ENCODE measurements around the gene LYST. TPM values are rescaled to one million over a fixed set of nuclear protein-coding genes. Genes with fewer than 3 reads are reported as not detected.
A peak's percentile ranks its signal among the peaks of the same experiment; 100 is the strongest.

The LYST gene
- total RNA-seq, 1 donor from 2014 or later, result 106 TPM

GRCh38 chr1:235670157-235670776, 196.4 kb downstream of the LYST start:
- intact Hi-C loops (cut with micrococcal nuclease), result no loop called here
- no peak overlapping the region for H3K27ac Mint-ChIP-seq
- no peak overlapping the region for H3K4me3 Mint-ChIP-seq
- H3K4me1 Mint-ChIP-seq, result peaks cover 2% of the 10 kb centered on the region
- H3K9me3 Mint-ChIP-seq, result peaks cover 41% of the 10 kb centered on the region
- no peaks in the 10 kb centered on the region for H3K27me3 Mint-ChIP-seq
- peak; percentile 23 for DNase-seq
- peaks cover 77% of the 10 kb centered on the region for H3K36me3 Mint-ChIP-seq (ENCODE audit: low read depth)

- Mint-ChIP-seq H3K4me3 (no peak overlapping the region), H3K9me3 (peaks cover 35% of the 10 kb centered on the region), H3K36me3 (ENCODE audit: low read depth) (peaks cover 73% of the 10 kb centered on the region), H3K27me3 (no peaks in the 10 kb centered on the region), H3K27ac (no peak overlapping the region), H3K4me1 (no peaks in the 10 kb centered on the region)
- peak; percentile 14 for DNase-seq
- intact Hi-C loops (cut with micrococcal nuclease), result no loop called here
Observed at GRCh38 chr1:235669277-235669676, 197.4 kb downstream of the LYST start.

GRCh38 chr1:235663628-235664027, 203.1 kb downstream of the LYST start:
- Mint-ChIP-seq H3K36me3 (ENCODE audit: low read depth) (peaks cover 46% of the 10 kb centered on the region), H3K27ac (no peak overlapping the region), H3K9me3 (no peaks in the 10 kb centered on the region), H3K4me3 (no peak overlapping the region), H3K27me3 (no peaks in the 10 kb centered on the region), H3K4me1 (no peaks in the 10 kb centered on the region)
- intact Hi-C loops (cut with micrococcal nuclease), result no loop called here
- DNase-seq, result peak; percentile 29

GRCh38 chr1:235661568-235661967, 205.1 kb downstream of the LYST start:
- Mint-ChIP-seq H3K9me3 (no peaks in the 10 kb centered on the region), H3K4me1 (peaks cover 1% of the 10 kb centered on the region), H3K27ac (no peak overlapping the region), H3K36me3 (ENCODE audit: low read depth) (peaks cover 36% of the 10 kb centered on the region), H3K4me3 (no peak overlapping the region), H3K27me3 (no peaks in the 10 kb centered on the region)
- intact Hi-C loops (cut with micrococcal nuclease), result no loop called here
- DNase-seq, result no peak

DNA sequence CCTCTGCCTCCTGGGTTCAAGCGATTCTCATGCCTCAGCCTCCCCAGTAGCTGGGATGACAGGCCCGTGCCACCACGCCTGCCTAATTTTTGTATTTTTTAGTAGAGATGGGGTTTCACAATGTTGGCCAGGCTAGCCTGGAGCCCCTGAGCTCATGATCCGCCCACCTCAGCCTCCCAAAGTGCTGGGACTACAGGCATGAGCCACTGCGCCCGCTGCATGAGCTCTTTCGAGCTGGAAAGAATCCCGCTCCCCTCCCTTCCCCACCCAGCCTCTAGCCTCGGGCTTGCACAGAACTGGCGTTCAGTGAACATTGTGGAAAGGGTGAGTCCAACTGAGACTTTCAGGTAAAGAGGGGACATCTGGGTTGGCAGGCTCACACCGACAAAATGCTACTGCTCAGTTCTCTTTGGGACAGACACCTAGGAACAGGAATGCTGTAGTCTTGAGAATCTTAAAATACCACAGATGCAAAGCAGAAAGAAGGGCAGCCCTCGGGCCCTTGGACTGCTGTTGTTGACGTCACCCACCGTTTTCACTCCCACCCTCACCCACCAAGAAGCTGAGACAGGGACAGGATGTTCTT, 207.4 kb downstream of the LYST start:
- intact Hi-C loops (cut with micrococcal nuclease), result no loop called here
- no peak overlapping the region for H3K27ac Mint-ChIP-seq
- no peak overlapping the region for H3K4me3 Mint-ChIP-seq
- H3K9me3 Mint-ChIP-seq, result no peaks in the 10 kb centered on the region
- H3K27me3 Mint-ChIP-seq, result peaks cover 11% of the 10 kb centered on the region
- H3K36me3 Mint-ChIP-seq (ENCODE audit: low read depth), result peaks cover 31% of the 10 kb centered on the region
- peaks cover 1% of the 10 kb centered on the region for H3K4me1 Mint-ChIP-seq
- no peak for DNase-seq

- Mint-ChIP-seq H3K27ac (no peak overlapping the region), H3K27me3 (peaks cover 21% of the 10 kb centered on the region), H3K4me3 (no peak overlapping the region), H3K9me3 (no peaks in the 10 kb centered on the region), H3K36me3 (ENCODE audit: low read depth) (peaks cover 23% of the 10 kb centered on the region), H3K4me1 (peaks cover 1% of the 10 kb centered on the region)
- DNase-seq, result peak; percentile 18
- intact Hi-C loops (cut with micrococcal nuclease), result no loop called here
Observed at GRCh38 chr1:235657747-235658526, 208.8 kb downstream of the LYST start.

GRCh38 chr1:235657269-235657668, 209.4 kb downstream of the LYST start:
- H3K27ac Mint-ChIP-seq, result no peak overlapping the region
- H3K4me3 Mint-ChIP-seq, result no peak overlapping the region
- peaks cover 28% of the 10 kb centered on the region for H3K27me3 Mint-ChIP-seq
- H3K4me1 Mint-ChIP-seq, result peaks cover 1% of the 10 kb centered on the region
- peaks cover 19% of the 10 kb centered on the region for H3K36me3 Mint-ChIP-seq (ENCODE audit: low read depth)
- intact Hi-C loops (cut with micrococcal nuclease), result no loop called here
- peak; percentile 25 for DNase-seq
- H3K9me3 Mint-ChIP-seq, result no peaks in the 10 kb centered on the region

DNA sequence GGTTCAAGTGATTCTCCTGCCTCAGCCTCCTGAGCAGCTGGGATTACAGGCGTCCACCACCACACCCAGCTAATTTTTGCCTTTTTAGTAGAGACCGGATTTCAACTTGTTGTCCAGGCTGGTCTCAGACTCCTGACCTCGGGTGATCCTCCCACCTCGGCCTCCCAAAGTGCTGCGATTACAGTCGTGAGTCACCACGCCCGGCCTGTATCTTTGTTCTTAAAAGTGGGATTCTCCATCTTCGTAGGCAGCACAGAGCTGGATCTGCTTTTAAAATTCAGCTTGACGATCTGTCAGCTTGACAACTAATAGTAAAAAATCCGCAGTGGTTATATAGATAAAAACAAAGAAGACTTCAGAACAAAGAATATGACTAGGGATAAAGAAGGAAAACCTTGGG, 214.3 kb downstream of the LYST start:
- Mint-ChIP-seq H3K4me3 (no peak overlapping the region), H3K9me3 (peaks cover 3% of the 10 kb centered on the region), H3K27me3 (peaks cover 57% of the 10 kb centered on the region), H3K27ac (no peak overlapping the region), H3K4me1 (peaks cover 14% of the 10 kb centered on the region), H3K36me3 (ENCODE audit: low read depth) (peaks cover 19% of the 10 kb centered on the region)
- DNase-seq, result no peak
- intact Hi-C loops (cut with micrococcal nuclease), result no loop called here

DNA sequence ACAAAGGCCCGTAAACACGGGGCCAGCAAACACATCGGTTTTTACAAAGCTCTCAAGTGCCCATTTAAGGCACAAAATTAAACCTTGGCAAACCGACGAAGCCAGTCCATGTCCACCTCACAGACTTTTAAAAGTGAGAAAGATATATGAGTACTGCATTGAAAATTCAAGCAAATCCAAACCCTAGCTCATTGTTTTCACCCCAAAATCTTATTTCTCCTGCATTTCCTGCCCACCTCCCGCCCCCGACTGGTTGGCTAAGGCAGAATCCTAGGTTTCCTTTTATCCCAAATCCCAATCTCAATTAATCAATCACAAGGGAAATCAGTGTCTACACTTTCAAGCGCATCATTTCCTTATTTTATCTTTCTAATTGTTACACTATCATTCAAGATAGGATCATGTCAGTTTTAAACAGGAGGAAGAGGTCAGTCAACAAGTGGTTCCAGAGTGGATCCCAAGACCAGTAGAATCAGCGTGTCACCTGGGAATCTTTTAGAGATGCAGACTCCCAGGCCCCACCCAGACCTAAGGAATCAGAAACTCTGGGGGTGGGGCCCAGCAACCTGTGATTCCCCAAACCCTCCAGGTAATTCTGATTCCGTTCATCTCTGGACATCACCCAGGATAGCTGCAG, 215.4 kb downstream of the LYST start:
- peaks cover 3% of the 10 kb centered on the region for H3K9me3 Mint-ChIP-seq
- H3K27me3 Mint-ChIP-seq, result peaks cover 66% of the 10 kb centered on the region
- intact Hi-C loops (cut with micrococcal nuclease), result no loop called here
- DNase-seq, result no peak
- H3K4me3 Mint-ChIP-seq, result peak overlapping the region; percentile 75
- peaks cover 20% of the 10 kb centered on the region for H3K4me1 Mint-ChIP-seq
- peaks cover 23% of the 10 kb centered on the region for H3K36me3 Mint-ChIP-seq (ENCODE audit: low read depth)
- H3K27ac Mint-ChIP-seq, result peak overlapping the region; percentile 69

DNA sequence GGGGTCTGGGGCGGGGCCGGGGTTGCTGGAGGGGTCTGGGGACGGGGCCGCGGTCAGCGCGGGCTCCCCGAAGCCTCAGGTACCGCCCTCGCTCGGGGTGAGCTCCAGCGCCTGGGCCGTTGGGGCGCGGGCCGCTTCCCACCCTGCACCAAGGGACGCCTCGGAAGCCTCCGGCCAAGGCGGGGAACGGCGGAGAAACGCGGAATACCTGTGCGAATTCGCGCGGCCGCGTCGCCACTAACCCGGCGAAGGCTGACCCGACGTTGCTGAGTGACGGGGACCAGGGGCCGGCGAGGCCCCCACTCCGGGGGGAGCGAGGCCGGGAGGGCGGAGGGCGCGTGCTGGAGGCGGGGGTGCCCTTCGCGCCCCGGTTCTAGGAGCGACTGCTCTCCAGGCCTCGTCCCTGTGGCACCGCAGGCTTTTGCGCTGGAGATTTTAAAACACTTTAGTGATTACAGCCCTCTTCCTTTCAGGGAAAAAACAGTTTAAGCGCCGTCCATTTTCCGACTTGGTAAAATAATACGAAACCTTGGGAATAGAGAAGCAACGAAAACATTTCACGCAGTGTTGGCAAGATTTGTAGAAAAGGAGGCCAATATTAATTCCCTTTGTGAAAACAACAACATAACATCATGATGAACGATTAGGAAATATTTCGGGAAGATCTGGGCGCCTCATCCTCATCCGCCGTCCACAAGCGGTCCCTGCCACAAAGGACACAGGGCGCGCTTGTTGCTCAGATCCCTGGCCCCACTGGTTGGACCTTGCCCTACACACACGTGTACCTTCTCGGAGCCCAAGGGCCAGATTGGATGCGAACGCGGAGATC, 216.2 kb downstream of the LYST start:
- H3K27ac Mint-ChIP-seq, result peak overlapping the region; percentile 69
- H3K4me1 Mint-ChIP-seq, result peaks cover 26% of the 10 kb centered on the region
- peaks cover 69% of the 10 kb centered on the region for H3K27me3 Mint-ChIP-seq
- H3K9me3 Mint-ChIP-seq, result peaks cover 3% of the 10 kb centered on the region
- H3K4me3 Mint-ChIP-seq, result peak overlapping the region; percentile 75
- peak; percentile 69 for DNase-seq
- peaks cover 21% of the 10 kb centered on the region for H3K36me3 Mint-ChIP-seq (ENCODE audit: low read depth)
- intact Hi-C loops (cut with micrococcal nuclease), result no loop called here

DNA sequence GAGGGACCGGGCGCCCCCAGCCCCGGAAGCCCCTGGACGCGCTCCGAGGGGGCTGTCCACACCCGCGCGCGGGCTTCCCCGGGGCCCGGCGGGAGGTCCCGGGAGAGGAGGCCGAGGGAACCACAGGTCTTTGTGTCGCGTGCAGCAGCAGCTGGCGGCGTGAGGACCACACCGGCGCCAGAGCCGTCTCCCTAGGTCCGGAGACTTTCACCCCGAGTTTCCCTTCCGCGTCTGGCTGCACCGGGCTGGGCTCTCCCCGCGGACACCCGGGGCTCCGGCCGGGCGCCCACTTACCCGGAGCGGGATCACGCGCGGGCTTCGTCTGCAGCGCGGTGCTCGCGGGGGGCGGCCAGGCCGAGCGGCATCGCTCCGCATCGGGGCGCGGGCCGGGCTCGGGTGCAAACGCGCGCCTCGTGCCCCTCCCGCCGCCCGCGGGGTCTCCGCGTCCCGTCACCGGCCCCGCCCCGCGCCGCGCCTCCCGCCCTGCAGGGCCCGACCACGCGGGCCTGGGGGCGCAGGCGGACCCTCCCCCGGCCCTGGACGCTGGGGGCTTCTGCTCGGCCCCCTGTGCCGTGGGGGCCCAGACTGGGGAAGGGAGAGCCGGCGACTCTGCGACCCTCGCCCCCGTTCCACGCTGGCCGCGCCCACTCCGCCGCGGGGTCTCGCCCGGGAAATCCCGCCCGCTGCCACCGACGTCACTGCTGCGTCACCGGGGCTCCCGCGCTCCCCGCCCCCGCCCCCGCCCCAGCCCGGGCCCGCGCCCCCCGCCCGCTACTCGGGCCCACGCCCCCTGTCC, 217.1 kb downstream of the LYST start, which contains the start of gene GNG4:
GNG4 (minus strand) TSS at position 417 of the 796 bp plus-strand sequence. CDS start 65,946 bp downstream, outside the sequence.
- intact Hi-C loops (cut with micrococcal nuclease), result no loop called here
- Mint-ChIP-seq H3K27ac (peak within 1 kb of the TSS; percentile 88), H3K4me3 (peak within 1 kb of the TSS; percentile 96), H3K4me1 (peaks cover 32% of the 10 kb centered on the region), H3K9me3 (peaks cover 3% of the 10 kb centered on the region), H3K36me3 (ENCODE audit: low read depth) (peaks cover 25% of the 10 kb centered on the region), H3K27me3 (peaks cover 66% of the 10 kb centered on the region)
- peak; percentile 80 for DNase-seq

DNA sequence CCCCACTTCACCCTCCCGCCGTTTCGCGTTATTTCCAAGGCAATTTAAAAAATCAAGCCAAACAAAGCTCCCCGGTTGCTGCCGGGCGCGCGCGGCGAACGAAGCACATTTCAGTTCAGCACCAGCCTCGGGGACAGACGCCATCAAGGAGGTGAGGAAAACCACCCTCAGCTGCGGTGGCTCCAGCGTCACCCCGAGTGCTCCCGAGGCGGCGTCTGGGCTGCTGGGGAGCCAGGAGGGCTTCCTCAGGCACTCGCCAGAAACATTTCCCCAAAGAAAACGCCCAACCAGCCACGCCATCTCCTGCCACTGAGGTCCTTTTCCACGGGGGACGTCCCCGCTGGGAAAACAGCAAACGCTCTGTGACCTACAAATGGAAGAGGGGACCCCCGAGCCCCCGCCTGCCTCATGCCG, 217.7 kb downstream of the LYST start:
- Mint-ChIP-seq H3K9me3 (peaks cover 3% of the 10 kb centered on the region), H3K36me3 (ENCODE audit: low read depth) (peaks cover 29% of the 10 kb centered on the region), H3K4me3 (peak overlapping the region; percentile 96), H3K4me1 (peaks cover 37% of the 10 kb centered on the region), H3K27ac (peak overlapping the region; percentile 88), H3K27me3 (peaks cover 62% of the 10 kb centered on the region)
- DNase-seq, result peak; percentile 92
- intact Hi-C loops (cut with micrococcal nuclease), result no loop called here

All from activated CD4-positive, alpha-beta T cell treated with anti-CD3 and anti-CD28 coated beads, Interleukin-2, amount 10 ng/mL, durations not matched to agents 24 days and 14 days (primary cell).